NCI-H187 treated with DMSO at 0.1 percent for 48 hours (cell line): ENCODE results near the gene SPATA16.

Source experiments
- DNase-seq: peaks from one replicate; lab custom pipeline; 2025; lab: John Stamatoyannopoulos, UW

SPATA16 gene

DNA sequence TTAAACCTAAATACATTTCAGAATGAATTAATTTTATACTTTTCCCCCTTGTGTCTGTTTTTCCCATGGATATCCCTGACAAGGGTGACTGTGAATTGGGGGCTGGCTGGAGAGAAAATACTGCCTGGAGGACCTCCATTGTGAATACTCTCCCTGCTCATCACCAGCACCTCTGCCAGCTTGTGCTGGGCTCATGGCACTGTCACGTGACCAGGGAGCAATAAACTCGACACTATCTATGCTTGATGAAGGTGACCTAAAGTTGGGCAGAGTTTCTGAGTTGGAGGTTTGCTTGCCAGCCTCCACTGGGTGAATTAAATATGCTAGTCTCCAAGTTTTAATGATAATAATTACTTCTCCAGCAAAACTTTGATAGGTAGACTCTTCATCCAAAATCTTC lies 189.5 kb downstream of the SPATA16 start:
- no peak for DNase-seq

GRCh38 chr3:172946061-172946460 lies 195.0 kb downstream of the SPATA16 start:
- DNase-seq, result no peak

- no peak for DNase-seq
Measured at GRCh38 chr3:172939651-172940293, 201.3 kb downstream of the SPATA16 start.

DNA sequence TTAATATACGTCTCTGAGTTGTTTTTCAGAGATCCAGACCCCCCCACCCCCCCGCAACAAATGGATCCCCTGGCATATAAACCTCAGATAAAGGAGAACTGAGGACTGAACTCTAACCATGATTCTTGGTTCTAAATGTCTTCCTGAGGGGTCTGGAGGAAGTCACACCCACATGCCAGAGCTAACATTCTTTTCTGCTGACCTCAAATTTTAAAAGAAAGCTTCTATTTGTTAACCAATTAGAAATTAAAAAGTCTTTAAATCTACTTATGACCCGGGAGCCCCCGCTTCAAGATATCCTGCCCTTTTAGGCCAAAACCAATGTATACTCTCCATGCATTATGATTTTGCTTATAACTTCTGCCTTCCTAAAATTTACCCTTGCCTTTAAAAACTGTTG lies 202.2 kb downstream of the SPATA16 start:
- DNase-seq, result no peak

GRCh38 chr3:172931746-172932285 lies 209.2 kb downstream of the SPATA16 start:
- DNase-seq, result no peak

DNA sequence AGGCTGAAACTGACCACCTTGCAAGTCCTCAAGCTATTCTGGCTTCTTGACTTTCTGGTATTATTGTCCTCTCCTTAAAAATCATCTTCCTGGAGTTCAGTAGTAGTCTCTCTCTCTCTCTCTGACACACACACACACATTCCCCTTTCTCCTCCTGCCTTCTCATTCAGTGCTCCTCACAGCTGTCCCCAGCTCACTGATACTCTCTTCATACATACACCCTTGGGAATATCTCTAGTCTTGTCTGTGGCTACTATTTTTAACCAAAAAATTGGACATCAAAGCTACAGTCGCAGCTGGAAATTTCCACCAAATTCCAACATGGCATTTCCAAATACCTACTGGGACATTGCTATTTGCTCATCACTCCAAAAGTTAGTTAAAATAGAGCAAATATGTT lies 211.6 kb downstream of the SPATA16 start:
- no peak for DNase-seq

DNA sequence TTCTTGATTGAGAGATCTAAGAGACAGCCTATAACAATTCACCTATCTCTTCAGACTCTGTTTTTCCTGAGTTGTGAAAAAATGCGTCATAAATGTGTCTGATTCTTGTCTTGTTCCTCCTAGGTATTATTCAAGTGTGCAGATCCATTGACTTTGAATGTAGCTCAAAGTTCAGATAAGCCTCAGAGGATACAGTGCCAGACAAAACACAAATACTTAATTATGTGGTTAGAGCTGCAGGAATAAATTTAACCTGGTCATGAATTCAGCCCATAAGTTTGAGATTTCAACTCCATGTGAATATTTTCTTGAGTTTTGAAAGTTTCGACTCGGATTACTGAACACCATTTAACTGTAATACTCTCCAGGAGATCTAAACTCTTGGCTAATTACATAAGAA lies 216.5 kb downstream of the SPATA16 start:
- DNase-seq, result no peak

DNA sequence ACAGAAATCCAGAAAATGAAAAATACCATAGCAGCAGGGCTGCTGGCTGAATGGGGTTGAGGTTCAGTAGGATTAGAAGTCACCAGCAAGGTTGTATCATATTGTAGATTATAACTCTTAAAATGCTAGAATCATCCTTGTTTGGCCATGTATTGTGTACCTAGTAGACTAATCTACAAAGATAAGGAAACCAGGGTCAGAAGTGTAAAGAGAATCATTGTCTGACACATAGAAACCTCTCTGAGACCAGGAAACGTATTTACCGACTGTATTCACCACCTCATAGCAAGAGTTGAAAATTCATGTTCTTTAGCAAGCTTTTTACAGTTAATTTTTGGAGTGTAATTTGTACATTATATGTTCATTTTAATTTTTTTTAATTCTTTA lies 221.7 kb downstream of the SPATA16 start:
- no peak for DNase-seq

GRCh38 chr3:172918568-172919296 lies 222.3 kb downstream of the SPATA16 start:
- DNase-seq, result no peak

DNA sequence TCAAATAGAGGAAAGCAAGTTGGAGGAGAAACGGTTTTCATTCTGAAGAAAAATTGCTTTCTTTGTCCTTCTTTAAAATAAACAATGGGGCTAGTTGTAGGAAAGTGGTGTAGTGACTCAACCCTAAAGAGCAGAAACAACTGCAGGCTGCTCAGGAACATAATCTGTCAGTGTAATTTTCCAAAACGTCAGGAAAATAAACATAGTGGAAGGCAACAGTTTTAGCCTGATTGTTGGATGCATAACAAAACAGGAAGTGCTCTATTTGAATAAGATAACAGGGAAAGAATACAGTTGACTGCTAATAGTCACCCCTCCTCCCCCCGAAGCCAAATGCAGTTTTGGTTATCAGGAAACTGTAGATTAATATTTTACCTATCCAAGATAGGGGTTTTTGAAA lies 222.9 kb downstream of the SPATA16 start:
- no peak for DNase-seq

DNA sequence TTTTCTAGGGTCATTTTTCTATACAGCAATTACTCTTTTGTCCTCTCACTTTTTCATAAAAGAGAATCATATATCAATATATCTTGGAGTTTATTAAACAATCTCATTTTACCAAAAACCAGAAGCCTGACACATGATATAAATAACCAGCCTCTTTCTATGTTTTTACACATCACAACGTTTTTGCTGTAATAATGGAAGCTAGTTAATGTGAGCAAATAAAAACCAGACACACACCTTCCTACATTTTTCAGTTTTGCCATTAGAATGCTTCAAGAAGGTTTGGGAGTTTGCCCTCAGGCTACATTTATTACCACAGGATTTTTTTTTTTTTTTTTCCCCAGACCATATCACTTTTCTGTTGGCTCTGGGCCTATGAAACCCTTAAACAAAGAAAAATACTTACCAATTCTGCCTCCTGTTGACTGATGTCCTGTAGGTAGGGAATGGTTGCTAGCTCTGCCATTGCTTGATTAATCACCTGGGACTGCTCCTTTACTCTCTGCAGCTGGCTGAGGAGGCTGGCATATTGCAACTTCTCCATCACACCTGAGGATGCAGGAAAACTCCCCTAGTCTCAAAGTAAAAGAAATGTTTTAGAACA lies 225.0 kb downstream of the SPATA16 start:
- no peak for DNase-seq

DNA sequence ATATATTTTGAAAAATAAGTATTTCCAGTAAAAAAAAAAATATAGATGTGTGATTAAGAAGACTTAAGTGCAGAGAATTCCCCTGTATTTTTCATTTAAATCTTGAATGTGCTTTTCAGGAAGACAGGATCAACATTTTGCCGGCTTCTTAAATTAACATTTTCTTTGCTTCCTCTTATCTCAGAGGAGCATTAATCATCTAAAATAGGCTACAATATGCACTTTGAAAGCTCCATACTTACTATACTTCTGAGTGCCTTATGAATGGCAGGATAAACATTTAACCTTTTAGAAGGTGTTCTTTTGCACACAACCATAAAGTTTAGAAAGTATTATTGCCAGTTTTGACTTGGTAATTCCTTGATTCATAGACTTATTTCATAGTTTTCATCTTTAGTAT lies 226.2 kb downstream of the SPATA16 start:
- no peak for DNase-seq

GRCh38 chr3:172913911-172914655 lies 227.0 kb downstream of the SPATA16 start:
- no peak for DNase-seq

GRCh38 chr3:172911142-172911541 lies 229.9 kb downstream of the SPATA16 start:
- DNase-seq, result no peak

- no peak for DNase-seq
Measured at GRCh38 chr3:172908771-172909270, 232.2 kb downstream of the SPATA16 start.

GRCh38 chr3:172905451-172905850 lies 235.6 kb downstream of the SPATA16 start:
- DNase-seq, result no peak

DNA sequence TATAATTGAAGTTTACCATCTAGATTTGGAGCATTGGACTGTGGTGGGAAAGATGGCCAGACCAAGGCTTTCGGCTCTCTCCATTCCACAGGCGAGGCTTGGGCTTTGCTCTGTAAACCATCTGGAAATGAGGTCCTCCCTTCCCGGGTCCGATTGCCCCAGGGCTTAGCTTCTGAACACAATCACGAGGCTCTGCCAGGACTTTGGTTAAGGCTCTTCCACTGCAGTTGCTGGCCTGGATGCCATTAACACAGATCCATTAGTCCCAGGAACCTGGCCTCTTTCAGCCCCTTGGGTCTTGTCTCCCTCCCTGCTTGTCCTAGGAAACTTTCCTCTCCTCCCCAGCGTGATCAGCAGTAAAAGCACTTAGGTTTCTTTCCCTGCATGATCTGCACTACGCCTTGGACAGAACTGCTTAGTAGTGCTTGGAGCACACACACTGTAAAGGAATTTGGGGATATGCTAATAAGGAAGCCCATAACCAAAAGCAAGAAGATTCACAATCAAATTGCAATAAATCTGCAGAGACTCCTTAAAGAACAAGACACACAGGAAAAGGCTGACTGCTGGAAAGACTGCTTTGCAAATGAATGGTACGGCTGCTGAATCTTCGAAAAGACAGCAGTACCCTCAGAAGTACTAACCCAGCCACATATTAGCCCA lies 236.2 kb downstream of the SPATA16 start:
- DNase-seq, result no peak

DNA sequence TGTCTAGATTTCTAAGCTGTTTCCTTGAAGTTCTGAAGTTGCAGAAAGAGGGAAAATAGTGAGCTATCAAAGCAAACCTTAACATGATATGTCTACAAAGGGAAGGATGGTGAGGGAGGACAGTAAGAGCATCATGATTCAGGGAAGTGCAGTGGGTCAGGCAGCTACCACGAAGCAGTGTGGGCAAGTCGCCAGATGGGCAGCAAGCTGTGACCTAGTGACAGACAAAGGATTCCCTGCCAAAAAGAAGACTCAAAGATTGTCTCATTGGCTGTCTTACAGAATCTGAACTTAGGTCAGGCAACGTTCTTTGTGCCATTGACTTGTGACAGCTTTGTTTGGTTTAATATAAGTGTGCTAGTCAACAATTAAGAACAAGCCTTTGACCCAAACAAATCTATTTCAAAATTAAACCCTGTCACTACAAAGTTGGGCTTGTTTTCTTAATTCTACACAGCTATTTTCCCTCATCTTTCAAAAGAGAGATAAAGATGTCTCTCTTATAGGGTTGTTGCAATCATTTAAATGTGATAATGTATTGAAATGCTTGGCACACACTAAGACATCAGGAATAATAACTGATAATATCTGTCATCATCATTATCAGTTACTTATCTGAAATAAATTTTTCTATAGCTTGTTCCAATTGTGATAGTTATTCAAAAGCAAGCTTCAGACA lies 237.3 kb downstream of the SPATA16 start:
- no peak for DNase-seq

GRCh38 chr3:172892158-172892557 lies 248.9 kb downstream of the SPATA16 start:
- DNase-seq, result no peak

- no peak for DNase-seq
Measured at GRCh38 chr3:172885704-172886103, 255.3 kb downstream of the SPATA16 start.

GRCh38 chr3:172882563-172882962 lies 258.5 kb downstream of the SPATA16 start:
- no peak for DNase-seq
